Measurements from ENCODE around the gene RFC2.

RFC2 gene

DNA sequence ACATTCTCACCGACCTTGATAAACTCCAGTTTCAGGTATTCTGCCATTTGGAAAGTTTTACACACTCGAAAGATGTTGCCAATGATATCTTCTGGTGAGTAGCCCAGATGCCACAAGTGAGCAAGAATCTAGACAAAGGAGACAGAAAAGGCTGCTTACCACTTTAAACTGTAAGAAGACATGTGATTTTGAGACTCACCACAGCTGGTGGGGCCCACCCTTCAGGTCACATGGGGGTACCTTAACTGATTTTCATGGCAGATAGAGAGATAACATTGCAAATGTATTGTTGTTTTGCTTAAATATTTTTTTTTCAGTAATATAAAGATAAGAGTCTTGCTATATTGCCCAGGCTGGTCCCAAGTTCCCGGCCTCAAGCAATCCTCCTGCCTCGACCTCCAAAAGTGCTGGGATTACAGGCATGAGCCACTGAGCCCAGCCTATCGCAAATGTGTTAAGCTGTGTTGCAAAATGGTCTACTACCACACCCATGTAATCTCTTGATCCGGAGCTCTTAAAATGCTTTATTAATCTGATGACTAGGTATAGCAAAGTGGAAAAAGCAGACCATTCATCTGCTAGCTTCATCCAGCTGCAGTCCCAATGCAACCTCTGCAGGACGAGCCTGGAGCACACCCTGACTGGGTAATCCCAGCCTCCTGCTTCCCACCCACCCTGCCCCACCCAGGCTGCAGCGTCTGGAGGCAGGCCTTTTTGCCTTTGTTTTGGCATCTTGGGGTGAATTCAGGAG is 18.5 kb downstream of the RFC2 start:
- H3K27me3 ChIP-seq (ENCODE audit: control insufficient read depth, low read length), result no peaks in the 10 kb centered on the region
- H3K9me2 ChIP-seq (replicated peaks; ENCODE audit: control insufficient read depth, low read length), result no peaks in the 10 kb centered on the region
- H3K9me3 ChIP-seq (ENCODE audit: control insufficient read depth, insufficient read depth, low read length), result no peaks in the 10 kb centered on the region
- peaks cover 37% of the 10 kb centered on the region for H3K79me2 ChIP-seq (ENCODE audit: control insufficient read depth, low read length)
- H3K4me3 ChIP-seq (ENCODE audit: low read length), result no peak overlapping the region
- H3K36me3 ChIP-seq (ENCODE audit: control insufficient read depth, low read length), result peaks cover 99% of the 10 kb centered on the region
- TF ChIP-seq, protein P1, sequence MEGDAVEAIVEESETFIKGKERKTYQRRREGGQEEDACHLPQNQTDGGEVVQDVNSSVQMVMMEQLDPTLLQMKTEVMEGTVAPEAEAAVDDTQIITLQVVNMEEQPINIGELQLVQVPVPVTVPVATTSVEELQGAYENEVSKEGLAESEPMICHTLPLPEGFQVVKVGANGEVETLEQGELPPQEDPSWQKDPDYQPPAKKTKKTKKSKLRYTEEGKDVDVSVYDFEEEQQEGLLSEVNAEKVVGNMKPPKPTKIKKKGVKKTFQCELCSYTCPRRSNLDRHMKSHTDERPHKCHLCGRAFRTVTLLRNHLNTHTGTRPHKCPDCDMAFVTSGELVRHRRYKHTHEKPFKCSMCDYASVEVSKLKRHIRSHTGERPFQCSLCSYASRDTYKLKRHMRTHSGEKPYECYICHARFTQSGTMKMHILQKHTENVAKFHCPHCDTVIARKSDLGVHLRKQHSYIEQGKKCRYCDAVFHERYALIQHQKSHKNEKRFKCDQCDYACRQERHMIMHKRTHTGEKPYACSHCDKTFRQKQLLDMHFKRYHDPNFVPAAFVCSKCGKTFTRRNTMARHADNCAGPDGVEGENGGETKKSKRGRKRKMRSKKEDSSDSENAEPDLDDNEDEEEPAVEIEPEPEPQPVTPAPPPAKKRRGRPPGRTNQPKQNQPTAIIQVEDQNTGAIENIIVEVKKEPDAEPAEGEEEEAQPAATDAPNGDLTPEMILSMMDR (IDR thresholded peaks at IDR 0.05; ENCODE audit: low read depth, low read length, poor library complexity, severe bottlenecking), result no peak
- no peak for TF ChIP-seq EZH2phosphoT487 (IDR thresholded peaks at IDR 0.05; ENCODE audit: borderline replicate concordance, low read length)
- peak overlapping the region; percentile 17; the same call in 1 of the 2 replicates for H3K27ac ChIP-seq (ENCODE audit: low read depth, low read length)
- H4K20me1 ChIP-seq (ENCODE audit: control insufficient read depth, insufficient read depth, low read depth, low read length), result peaks cover 14% of the 10 kb centered on the region; the same call in 1 of the 2 replicates
- no peak overlapping the region for H3K4me2 ChIP-seq (ENCODE audit: low read length)
- peaks cover 44% of the 10 kb centered on the region for H3F3A ChIP-seq (ENCODE audit: control insufficient read depth, insufficient read depth)
- peaks cover 72% of the 10 kb centered on the region for H3K4me1 ChIP-seq (ENCODE audit: control insufficient read depth, low read length)

DNA sequence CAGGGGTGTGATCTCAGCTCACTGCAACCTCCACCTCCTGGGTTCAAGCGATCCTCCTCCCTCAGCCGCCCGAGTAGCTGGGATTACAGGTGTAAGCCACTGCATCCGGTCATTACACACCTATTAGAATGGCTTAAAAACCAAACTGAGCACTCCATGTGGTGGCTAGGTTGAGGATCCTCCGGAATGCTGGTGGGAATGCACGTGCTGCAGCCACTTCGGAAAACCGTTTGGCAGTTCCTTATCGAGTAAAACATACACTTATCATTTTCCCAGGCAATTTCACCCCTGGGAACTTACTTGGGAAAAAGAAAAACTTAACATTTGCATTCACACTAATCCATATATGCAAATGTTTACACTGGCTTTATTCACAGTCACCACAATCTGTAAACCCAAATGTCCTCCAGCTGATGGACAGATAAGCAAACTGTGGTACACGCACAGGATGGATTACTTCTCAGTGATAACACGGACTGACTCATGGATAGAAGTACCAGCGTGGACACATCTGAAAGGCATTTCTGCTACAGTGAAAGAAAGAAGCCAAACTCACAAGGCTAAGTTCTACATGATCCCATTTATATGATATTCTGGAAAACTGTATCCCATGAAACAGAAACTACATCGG is 20.4 kb downstream of the RFC2 start:
- H3K27ac ChIP-seq (ENCODE audit: low read depth, low read length), result peak overlapping the region; percentile 43
- H3K36me3 ChIP-seq (ENCODE audit: control insufficient read depth, low read length), result peaks cover 99% of the 10 kb centered on the region

DNA sequence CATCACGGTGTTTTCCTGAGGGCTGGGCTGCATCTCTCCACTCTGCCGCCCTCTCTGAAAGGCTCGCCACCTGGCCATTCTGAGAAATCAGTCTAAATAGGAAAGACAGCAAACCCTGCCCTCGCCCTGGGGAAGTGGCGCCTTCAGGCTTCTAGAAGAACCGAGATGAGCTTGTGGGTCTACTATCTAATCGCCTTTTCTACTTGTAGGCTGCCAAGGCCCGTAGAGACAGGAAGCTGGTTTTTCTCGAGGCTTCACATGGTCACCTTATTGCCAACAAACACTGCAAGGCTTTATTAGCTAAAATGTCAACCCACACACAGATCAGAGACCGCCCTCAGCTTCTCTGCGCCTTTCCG is 23.0 kb downstream of the RFC2 start:
- TF ChIP-seq, protein P1 (IDR thresholded peaks at IDR 0.05; ENCODE audit: low read depth, low read length, poor library complexity, severe bottlenecking), result no peak
- TF ChIP-seq EZH2phosphoT487 (IDR thresholded peaks at IDR 0.05; ENCODE audit: borderline replicate concordance, low read length), result no peak
- H3K36me3 ChIP-seq (ENCODE audit: control insufficient read depth, low read length), result peaks cover 88% of the 10 kb centered on the region
- peak overlapping the region; percentile 46 for H3K4me2 ChIP-seq (ENCODE audit: low read length)
- peaks cover 76% of the 10 kb centered on the region for H3K4me1 ChIP-seq (ENCODE audit: control insufficient read depth, low read length)
- peak overlapping the region; percentile 83 for H3K27ac ChIP-seq (ENCODE audit: low read depth, low read length)
- peaks cover 24% of the 10 kb centered on the region for H3K79me2 ChIP-seq (ENCODE audit: control insufficient read depth, low read length)
- H3K9me2 ChIP-seq (replicated peaks; ENCODE audit: control insufficient read depth, low read length), result no peaks in the 10 kb centered on the region
- no peaks in the 10 kb centered on the region for H3K27me3 ChIP-seq (ENCODE audit: control insufficient read depth, low read length)
- no peaks in the 10 kb centered on the region for H3K9me3 ChIP-seq (ENCODE audit: control insufficient read depth, insufficient read depth, low read length)
- H3K4me3 ChIP-seq (ENCODE audit: low read length), result peak overlapping the region; percentile 21
- H4K20me1 ChIP-seq (ENCODE audit: control insufficient read depth, insufficient read depth, low read depth, low read length), result peaks cover 8% of the 10 kb centered on the region; the same call in 1 of the 2 replicates
- H3F3A ChIP-seq (ENCODE audit: control insufficient read depth, insufficient read depth), result peaks cover 63% of the 10 kb centered on the region

More for the DNA sequence above, 20.4 kb downstream of the RFC2 start:
- Histone ChIP-seq H3K4me2 (ENCODE audit: low read length) (peak overlapping the region; percentile 16; the same call in 1 of the 2 replicates), H3K27me3 (ENCODE audit: control insufficient read depth, low read length) (no peaks in the 10 kb centered on the region), H4K20me1 (ENCODE audit: control insufficient read depth, insufficient read depth, low read depth, low read length) (peaks cover 8% of the 10 kb centered on the region; the same call in 1 of the 2 replicates), H3F3A (ENCODE audit: control insufficient read depth, insufficient read depth) (peaks cover 58% of the 10 kb centered on the region), H3K79me2 (ENCODE audit: control insufficient read depth, low read length) (peaks cover 28% of the 10 kb centered on the region), H3K4me3 (ENCODE audit: low read length) (no peak overlapping the region), H3K9me2 (replicated peaks; ENCODE audit: control insufficient read depth, low read length) (no peaks in the 10 kb centered on the region), H3K9me3 (ENCODE audit: control insufficient read depth, insufficient read depth, low read length) (no peaks in the 10 kb centered on the region), H3K4me1 (ENCODE audit: control insufficient read depth, low read length) (peaks cover 85% of the 10 kb centered on the region)
- no peak for TF ChIP-seq EZH2phosphoT487 (IDR thresholded peaks at IDR 0.05; ENCODE audit: borderline replicate concordance, low read length)
- TF ChIP-seq, protein P1 (IDR thresholded peaks at IDR 0.05; ENCODE audit: low read depth, low read length, poor library complexity, severe bottlenecking), result no peak
